Spleen (tissue), 11 donors: ENCODE results near the gene YJU2. TPM values are rescaled to one million over a fixed set of nuclear protein-coding genes. Genes with fewer than 3 reads are reported as not detected.

ENCODE experiments used
- DNase-seq: peaks from one replicate; pipeline ENCODE4 v3.0.0-alpha.2; 2020
- H3K27ac ChIP-seq, 8 donors: fragments of 200-600 bp; sonication (generic) in 7 of 8; 1 replicate in 4 of 8; 2 replicates in 4 of 8; pipeline versions ENCODE4 v1.5.0 to v1.8.0; 2016 to 2021; ENCODE audit warnings: inconsistent platforms in 4 of 8, mild to moderate bottlenecking in 4 of 8, moderate library complexity in 1 of 8
- H3K27me3 ChIP-seq, 7 donors: fragments of 200-600 bp; sonication (generic) in 6 of 7; replicated peaks in 1 of 7; 1 replicate in 4 of 7; 2 replicates in 3 of 7; pipeline versions ENCODE4 v1.5.0 to v1.8.0; 2016 to 2021; ENCODE audit warnings: inconsistent platforms in 3 of 7, mild to moderate bottlenecking in 1 of 7
- H3K36me3 ChIP-seq, 6 donors: fragments of 200-600 bp; sonication (generic) in 5 of 6; 1 replicate in 4 of 6; 2 replicates in 2 of 6; pipeline versions ENCODE4 v1.5.0 to v1.8.0; 2016 to 2021; ENCODE audit warnings: inconsistent platforms in 2 of 6
- H3K4me1 ChIP-seq, 6 donors: fragments of 200-600 bp; sonication (generic) in 5 of 6; 1 replicate in 3 of 6; 2 replicates in 3 of 6; pipeline versions ENCODE4 v1.5.0 to v1.8.0; 2016 to 2021; ENCODE audit warnings: inconsistent platforms in 3 of 6
- H3K4me3 ChIP-seq, 8 donors: fragments of 200-600 bp; sonication (generic) in 7 of 8; 1 replicate in 4 of 8; 2 replicates in 4 of 8; pipeline versions ENCODE4 v1.5.0 to v1.8.0; 2016 to 2021; ENCODE audit warnings: inconsistent platforms in 4 of 8, mild to moderate bottlenecking in 4 of 8, moderate library complexity in 2 of 8
- H3K9me3 ChIP-seq, 8 donors: fragments of 200-600 bp; sonication (generic) in 7 of 8; 1 replicate in 4 of 8; 2 replicates in 4 of 8; pipeline versions ENCODE4 v1.5.0 to v1.8.0; 2016 to 2021; ENCODE audit warnings: inconsistent platforms in 4 of 8
- POLR2A ChIP-seq, 3 donors: fragments of 450-650 bp; IDR thresholded peaks; one replicate each; pipeline ENCODE4 v1.5.1; 2017; ENCODE audit warnings: antibody characterized with exemption in 3 of 3, mild to moderate bottlenecking in 1 of 3
- POLR2AphosphoS5 ChIP-seq, 3 donors: sonication (generic); formaldehyde crosslinking; IDR thresholded peaks; one replicate each; pipeline ENCODE4 v1.5.1; 2017; ENCODE audit warnings: antibody characterized with exemption in 3 of 3
- WGBS, 5 donors: extraction: QIAGEN DNeasy Blood & Tissue Kit in 3 of 5; methylation state at CpG; one replicate each; pipeline versions ENCODE4 v1.1.5 to v1.1.7; 2013 to 2018; 5-methylcytosine and 5-hydroxymethylcytosine counted together
- intact Hi-C: fragments of 100-400 bp; cut with DNase I; formaldehyde crosslinking; loops from one replicate; pipeline ENCODE4 v1.15.0; 2023; ENCODE audit warnings: low total_unique reads
- polyA plus RNA-seq, 3 donors: library from polyadenylated mRNA; stranded (reverse); fragments of 200-250 nt; gene quantifications; one replicate each; pipeline ENCODE4 v1.2.1, GENCODE V29; 2013
- total RNA-seq, 7 donors: library from RNA; depleted of rRNA in 3 of 7; stranded (reverse); fragments of >200 nt in 3 of 7; fragmentation: NEBNext Ultra II Directional in 4 of 7; extraction: Animal tissue kit (Norgen Biotek cat#: 25700) in 4 of 7; gene quantifications; one replicate each; pipeline versions ENCODE4 v1.1.0 to v1.2.1, GENCODE V29; 2016 to 2021
- TF ChIP-seq, protein P1 (sequence below), 11 experiments: fragments of 200-600 bp in 7 of 11; fragments of 450-650 bp in 4 of 11; sonication (generic) in 4 of 11; IDR thresholded peaks in 8 of 11; conservative IDR thresholded peaks in 3 of 11; 1 replicate in 7 of 11; 2 replicates in 4 of 11; pipeline versions ENCODE4 v1.4.0 to v1.8.0; 2016 to 2021; ENCODE audit warnings: antibody characterized with exemption in 11 of 11, inconsistent platforms in 4 of 11, mild to moderate bottlenecking in 1 of 11
- donor health status: healthy with polysubstance abuse.
- donor health status: DM: no; HTN: no; CAD: no; lungs with moderate emphysema.
- donor health status: DM: no; HTN: no; CAD: no.
- donor health status: Bipolar disorder and iron deficiency.
- donor health status: healthy.
- donor health status: DM: no; HTN: no; CAD: no.
- donor health status: DM: yes; HTN: yes; CAD: no.

The YJU2 gene
- total and polyA plus RNA-seq, 10 donors: 17.4 to 34.0 (median 22.5) TPM

DNA sequence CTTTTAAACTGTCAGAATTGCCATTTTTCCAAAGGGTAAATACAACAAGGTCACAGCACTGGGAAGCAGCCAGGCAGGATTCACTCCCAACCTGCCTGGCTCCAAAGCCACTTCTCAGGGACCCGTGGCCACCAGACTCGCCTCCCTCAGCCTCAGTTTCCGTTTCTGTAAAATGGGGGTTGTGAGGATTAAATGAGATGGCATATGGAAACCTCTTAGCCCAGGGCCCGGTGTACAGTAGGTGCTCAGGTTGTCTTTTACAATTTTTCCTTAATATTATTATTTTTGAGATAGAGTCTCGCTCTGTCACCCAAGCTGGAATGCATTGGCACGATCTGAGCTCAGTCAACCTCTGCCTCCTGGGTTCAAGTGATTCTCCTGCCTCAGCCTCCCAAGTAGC, 10.1 kb downstream of the YJU2 start:
- WGBS, 5 donors: 87 to 94% (median 89%) methylated on average over 6 of the region's 6 CpGs
- TF ChIP-seq, protein P1, sequence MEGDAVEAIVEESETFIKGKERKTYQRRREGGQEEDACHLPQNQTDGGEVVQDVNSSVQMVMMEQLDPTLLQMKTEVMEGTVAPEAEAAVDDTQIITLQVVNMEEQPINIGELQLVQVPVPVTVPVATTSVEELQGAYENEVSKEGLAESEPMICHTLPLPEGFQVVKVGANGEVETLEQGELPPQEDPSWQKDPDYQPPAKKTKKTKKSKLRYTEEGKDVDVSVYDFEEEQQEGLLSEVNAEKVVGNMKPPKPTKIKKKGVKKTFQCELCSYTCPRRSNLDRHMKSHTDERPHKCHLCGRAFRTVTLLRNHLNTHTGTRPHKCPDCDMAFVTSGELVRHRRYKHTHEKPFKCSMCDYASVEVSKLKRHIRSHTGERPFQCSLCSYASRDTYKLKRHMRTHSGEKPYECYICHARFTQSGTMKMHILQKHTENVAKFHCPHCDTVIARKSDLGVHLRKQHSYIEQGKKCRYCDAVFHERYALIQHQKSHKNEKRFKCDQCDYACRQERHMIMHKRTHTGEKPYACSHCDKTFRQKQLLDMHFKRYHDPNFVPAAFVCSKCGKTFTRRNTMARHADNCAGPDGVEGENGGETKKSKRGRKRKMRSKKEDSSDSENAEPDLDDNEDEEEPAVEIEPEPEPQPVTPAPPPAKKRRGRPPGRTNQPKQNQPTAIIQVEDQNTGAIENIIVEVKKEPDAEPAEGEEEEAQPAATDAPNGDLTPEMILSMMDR (IDR thresholded peaks at IDR 0.05 in 8 of 11, conservative IDR thresholded peaks at IDR 0.05 in 3 of 11): no peak
- TF ChIP-seq POLR2AphosphoS5 (IDR thresholded peaks at IDR 0.05) (no peak), POLR2A (IDR thresholded peaks at IDR 0.05) (no peak)
- intact Hi-C loops: no loop called here
- Histone ChIP-seq H3K27ac (no peak overlapping the region), H3K36me3 (peaks cover 4 to 100% (median 98%) of the 10 kb centered on the region in 6 donors), H3K27me3 (no peaks in the 10 kb centered on the region), H3K9me3 (peaks cover 0 to 21% (median 12%) of the 10 kb centered on the region in 8 donors), H3K4me1 (peaks cover 0 to 11% (median 0%) of the 10 kb centered on the region in 6 donors), H3K4me3 (no peak overlapping the region)
- no peak for DNase-seq

- no peak for DNase-seq
- H3K27ac ChIP-seq: no peak overlapping the region
- peaks cover 4 to 100% (median 100%) of the 10 kb centered on the region in 6 donors for H3K36me3 ChIP-seq
- no peak overlapping the region for H3K4me3 ChIP-seq
- intact Hi-C loops: no loop called here
- peak in 1 of 3 donors; percentile 7 for TF ChIP-seq POLR2AphosphoS5 (IDR thresholded peaks at IDR 0.05)
- TF ChIP-seq, protein P1 (IDR thresholded peaks at IDR 0.05 in 8 of 11, conservative IDR thresholded peaks at IDR 0.05 in 3 of 11): no peak
- H3K4me1 ChIP-seq: peaks cover 0 to 11% (median 0%) of the 10 kb centered on the region in 6 donors
- WGBS, 5 donors: 95 to 97% (median 96%) methylated on average over 23 to 28 of the region's 28 CpGs
- peaks cover 0 to 21% (median 12%) of the 10 kb centered on the region in 8 donors for H3K9me3 ChIP-seq
- H3K27me3 ChIP-seq: no peaks in the 10 kb centered on the region
Measured at GRCh38 chr19:4258181-4258580, 11.3 kb downstream of the YJU2 start.

- Histone ChIP-seq H3K27ac (no peak overlapping the region), H3K4me3 (no peak overlapping the region), H3K36me3 (peaks cover 0 to 100% (median 96%) of the 10 kb centered on the region in 6 donors), H3K4me1 (peaks cover 0 to 35% (median 11%) of the 10 kb centered on the region in 6 donors), H3K9me3 (peaks cover 0 to 12% (median 7%) of the 10 kb centered on the region in 8 donors), H3K27me3 (no peaks in the 10 kb centered on the region)
- 78 to 88% (median 83%) methylated on average over 11 of the region's 11 CpGs for WGBS, 5 donors
- intact Hi-C loops: loop anchor here (10.0 kb wide), 1 partner anchor 264 kb away; no protein-coding TSS in a partner anchor
- no peak for TF ChIP-seq POLR2AphosphoS5 (IDR thresholded peaks at IDR 0.05)
- TF ChIP-seq, protein P1 (IDR thresholded peaks at IDR 0.05 in 8 of 11, conservative IDR thresholded peaks at IDR 0.05 in 3 of 11): no peak
- no peak for TF ChIP-seq POLR2A (IDR thresholded peaks at IDR 0.05)
- DNase-seq: no peak
Measured at GRCh38 chr19:4260613-4261191, 13.8 kb downstream of the YJU2 start.

GRCh38 chr19:4264812-4265211, 17.9 kb downstream of the YJU2 start:
- Histone ChIP-seq H3K36me3 (peaks cover 6 to 100% (median 95%) of the 10 kb centered on the region in 6 donors), H3K4me3 (no peak overlapping the region), H3K27me3 (no peaks in the 10 kb centered on the region), H3K27ac (peak overlapping the region in 3 of 8 donors; percentile 27 to 61 (median 46)), H3K9me3 (no peaks in the 10 kb centered on the region), H3K4me1 (peaks cover 0 to 59% (median 22%) of the 10 kb centered on the region in 6 donors)
- 63 to 75% (median 67%) methylated on average over 4 of the region's 4 CpGs for WGBS, 5 donors
- TF ChIP-seq POLR2AphosphoS5 (IDR thresholded peaks at IDR 0.05): no peak
- TF ChIP-seq POLR2A (IDR thresholded peaks at IDR 0.05): no peak
- TF ChIP-seq, protein P1 (IDR thresholded peaks at IDR 0.05 in 8 of 11, conservative IDR thresholded peaks at IDR 0.05 in 3 of 11): no peak
- intact Hi-C loops: loop anchor here (5.0 to 10.0 kb wide), 2 partner anchors 87 to 260 kb away; no protein-coding TSS in a partner anchor
- no peak for DNase-seq
